AG04449 (cell line): Measurements from ENCODE around the gene MTOR.

ENCODE experiments used
- CTCF ChIA-PET: fragments of 350-600 bp; formaldehyde crosslinking; extraction: SDS; loops from one replicate; lab custom pipeline; 2021; ENCODE audit warnings: antibody characterized with exemption; lab: Yijun Ruan, JAX
- POLR2A ChIA-PET: fragments of 400-600, 350-600 bp; formaldehyde crosslinking; extraction: SDS; loops from one replicate; lab custom pipeline; 2020; ENCODE audit warnings: antibody characterized with exemption, inconsistent platforms; lab: Yijun Ruan, JAX
- DNase-seq: peaks from one replicate; pipeline ENCODE4 v3.0.0-alpha.2; 2010; ENCODE audit warnings: low read depth, low spot score
- H3K4me3 ChIP-seq: 2 replicates; pipeline ENCODE4 v1.5.1; 2011; ENCODE audit warnings: low read depth, mild to moderate bottlenecking, control low read depth, low read length
- CTCF ChIP-seq: IDR thresholded peaks from one replicate; pipeline ENCODE4 v1.5.1; 2011; ENCODE audit warnings: mild to moderate bottlenecking, moderate library complexity, low read length, control low read depth, inconsistent platforms; ENCODE audit not compliant: insufficient read depth; ENCODE audit errors: missing control alignments

The MTOR gene

DNA sequence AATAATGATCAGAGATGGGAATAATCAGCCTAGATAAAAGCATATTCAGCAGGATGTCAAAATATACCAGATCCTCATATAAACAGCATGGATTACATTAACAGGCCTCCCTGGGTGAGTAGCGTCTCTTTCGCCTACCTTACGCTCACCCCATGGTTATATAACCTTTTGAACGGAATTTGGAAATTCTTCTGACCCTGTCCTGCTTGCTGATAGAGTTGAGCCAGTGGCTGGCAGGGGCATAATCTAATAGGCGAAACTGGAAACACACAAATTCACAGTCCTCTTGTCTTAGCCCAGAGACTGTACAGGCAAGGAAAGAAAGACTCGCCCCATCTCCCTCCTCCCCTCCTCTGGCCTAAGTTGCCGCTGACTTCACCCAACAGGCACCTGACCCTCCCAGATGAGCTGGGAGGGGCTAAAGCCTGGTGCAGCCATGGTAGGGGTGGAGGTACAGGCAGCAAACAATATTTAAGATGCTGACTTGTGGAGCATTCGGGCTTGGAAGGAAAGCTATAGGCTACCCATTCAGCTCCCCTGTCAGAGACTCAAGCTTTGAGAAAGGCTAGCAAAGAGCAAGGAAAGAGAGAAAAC, 73.4 kb downstream of the MTOR start, which contains the start of gene ANGPTL7:
TSS of gene ANGPTL7 (plus strand) at position 498 of the 594 bp plus-strand sequence. CDS start 225 bp downstream, outside the sequence.
- no peak for DNase-seq
- CTCF ChIA-PET = interaction anchor here (1.0 kb wide), 1 partner anchor 10 kb away, joined by 3 read pairs; no protein-coding TSS in a partner anchor
- TF ChIP-seq CTCF = no peak
- H3K4me3 ChIP-seq = no peak within 1 kb of the TSS
- POLR2A ChIA-PET = no interaction called here

DNA sequence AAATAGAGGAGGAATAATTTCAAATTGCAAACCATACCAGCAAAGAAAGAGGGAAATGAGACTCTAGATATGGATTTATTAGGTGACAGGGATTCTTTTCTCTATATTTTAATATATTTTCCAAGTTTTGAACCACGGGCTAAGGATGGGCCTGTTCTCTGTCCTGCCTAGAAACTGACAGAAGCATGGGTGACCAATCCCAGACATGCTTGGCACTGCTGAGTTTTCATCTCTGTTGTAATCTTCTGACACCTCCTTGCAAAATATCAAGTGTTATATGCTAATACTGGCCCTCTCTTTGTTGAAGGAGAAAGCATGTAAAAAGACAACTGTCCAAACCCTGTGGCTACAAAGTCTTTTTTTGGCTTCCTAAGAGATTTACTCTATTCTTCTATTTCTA, 74.0 kb downstream of the MTOR start:
- DNase-seq = no peak
- TF ChIP-seq CTCF = no peak
- no peak overlapping the region for H3K4me3 ChIP-seq
- POLR2A ChIA-PET = no interaction called here
- CTCF ChIA-PET = interaction anchor here (0.8 to 4.0 kb wide), 2 partner anchors 37 to 151 kb away, joined by 3 to 22 read pairs; no protein-coding TSS in a partner anchor

GRCh38 chr1:11187931-11188330, 74.4 kb downstream of the MTOR start:
- no peak overlapping the region for H3K4me3 ChIP-seq
- ChIA-PET CTCF (interaction anchor here (0.8 to 4.0 kb wide), 2 partner anchors 38 to 151 kb away, joined by 3 to 22 read pairs; no protein-coding TSS in a partner anchor), POLR2A (no interaction called here)
- no peak for DNase-seq
- TF ChIP-seq CTCF = no peak

DNA sequence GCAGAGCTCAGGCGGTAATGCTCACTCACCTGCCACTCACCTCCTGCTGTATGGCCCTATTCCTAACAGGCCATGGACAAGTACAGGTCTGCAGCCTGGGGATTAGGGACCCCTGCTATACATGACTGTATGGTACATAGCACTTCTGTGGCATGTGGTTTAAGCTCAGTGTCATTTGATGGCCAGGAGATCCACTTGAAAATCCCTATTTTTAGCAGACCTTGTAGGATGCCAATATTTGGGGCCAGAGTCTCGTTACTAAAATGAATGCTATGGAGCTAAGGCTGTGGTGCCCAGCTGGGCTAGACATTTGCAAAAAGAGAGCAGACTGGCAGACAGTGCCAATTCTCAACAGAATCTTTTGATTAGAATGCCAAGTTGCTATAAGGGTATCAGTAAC, 74.9 kb downstream of the MTOR start:
- no peak for DNase-seq
- TF ChIP-seq CTCF = no peak
- no peak overlapping the region for H3K4me3 ChIP-seq
- CTCF ChIA-PET = interaction anchor here (1.4 to 4.0 kb wide), 2 partner anchors 14 to 150 kb away, joined by 5 to 22 read pairs; no protein-coding TSS in a partner anchor
- POLR2A ChIA-PET = no interaction called here

DNA sequence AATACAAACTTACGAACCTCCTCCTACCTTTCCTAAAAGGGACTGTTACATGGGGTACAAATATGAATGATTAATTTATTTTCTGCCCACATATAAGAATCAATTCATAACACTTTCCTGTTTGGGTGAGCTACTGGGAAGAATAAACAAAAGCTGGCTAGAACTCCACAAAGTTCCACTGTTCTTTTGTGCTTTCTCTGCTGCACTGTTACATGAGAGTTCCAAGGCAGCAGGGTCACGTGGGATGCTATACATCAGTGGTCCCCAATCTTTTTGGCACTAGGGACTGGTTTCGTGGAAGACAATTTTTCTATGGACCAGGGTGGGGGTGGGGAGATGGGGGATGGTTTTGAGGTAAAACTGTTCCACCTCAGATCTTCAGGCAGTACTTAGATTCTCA, 75.4 kb downstream of the MTOR start:
- POLR2A ChIA-PET = no interaction called here
- CTCF ChIA-PET = interaction anchor here (1.4 to 4.0 kb wide), 2 partner anchors 13 to 150 kb away, joined by 5 to 22 read pairs; no protein-coding TSS in a partner anchor
- DNase-seq = no peak
- no peak for TF ChIP-seq CTCF
- no peak overlapping the region for H3K4me3 ChIP-seq

GRCh38 chr1:11184973-11185372, 77.4 kb downstream of the MTOR start:
- TF ChIP-seq CTCF = no peak
- POLR2A ChIA-PET = no interaction called here
- no peak overlapping the region for H3K4me3 ChIP-seq
- CTCF ChIA-PET = interaction anchor here (4.0 kb wide), 1 partner anchor 148 kb away, joined by 22 read pairs; no protein-coding TSS in a partner anchor
- no peak for DNase-seq
